PC-3 (cell line): ENCODE results near the gene PRKN.

Source experiments
- CTCF ChIP-seq: fragments of 300-600 bp; sonication (generic); conservative IDR thresholded peaks from 2 replicates; pipeline ENCODE4 v1.5.1; 2017; ENCODE audit warnings: antibody characterized with exemption, low read depth, mild to moderate bottlenecking, low read length
- EZH2 ChIP-seq: fragments of 300-600 bp; sonication (generic); IDR thresholded peaks from one replicate; pipeline ENCODE4 v1.6.1; 2017; ENCODE audit warnings: antibody characterized with exemption, mild to moderate bottlenecking, low read length; ENCODE audit not compliant: unreplicated experiment

DNA sequence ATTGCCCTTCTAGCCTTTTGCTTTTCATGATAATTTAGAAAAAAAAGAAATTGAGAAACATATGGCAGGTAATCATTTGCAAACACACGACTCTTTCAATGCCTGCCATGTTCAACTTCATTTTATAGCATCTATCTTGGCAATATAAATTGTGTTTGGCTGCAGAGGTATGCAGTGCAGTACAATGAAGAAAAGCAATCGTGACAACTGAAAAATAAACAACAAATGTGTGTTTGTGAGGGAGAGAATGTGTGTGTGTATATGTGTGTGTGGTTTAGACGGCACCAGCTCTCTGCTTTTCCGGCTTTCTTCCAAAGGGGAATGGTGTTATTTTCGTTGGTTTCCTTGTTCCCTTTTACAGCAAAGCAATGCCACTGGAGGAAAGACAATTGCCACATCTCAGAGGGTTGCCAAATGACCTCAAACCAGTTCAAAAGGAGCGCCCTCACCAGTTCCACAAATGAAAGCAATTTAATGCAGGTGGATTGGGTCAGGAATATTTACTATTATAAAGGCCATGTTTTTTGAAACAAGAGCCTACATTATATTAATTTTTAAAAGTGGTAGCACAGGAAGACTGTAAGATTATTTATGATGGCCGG is 587.2 kb downstream of the PRKN start:
- TF ChIP-seq CTCF (no peak), EZH2 (no peak)
